ENCODE measurements around the gene GRK7.
A peak's percentile ranks its signal among the peaks of the same experiment; 100 is the strongest.
"Not testable (repeated sequence)": the region's sequence is repeated elsewhere in the genome, so short reads cannot be mapped to it uniquely, and the experiment has no call there.

GRK7 gene

DNA sequence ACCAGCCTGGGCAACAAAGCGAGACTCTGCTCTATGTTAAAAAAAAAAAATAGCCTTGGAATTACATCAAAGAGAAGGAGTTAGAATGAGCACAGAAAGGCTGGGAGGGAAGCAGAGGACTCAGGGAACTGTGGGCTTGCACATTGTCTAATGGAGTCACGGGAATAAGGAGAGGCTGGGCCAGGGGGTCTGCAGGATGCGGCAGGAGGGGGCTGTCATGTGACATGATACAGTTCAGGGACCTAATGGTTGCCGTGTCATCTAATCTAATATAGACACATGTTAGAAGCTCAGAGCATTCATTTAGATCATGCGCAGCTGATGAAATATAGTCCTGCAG, 32.5 kb downstream of the GRK7 start:
- WGBS, result 92% methylated on average over 5 of the region's 5 CpGs
- Histone ChIP-seq H3K4me1 (ENCODE audit: insufficient read depth, low read length) (peaks cover 21% of the 10 kb centered on the region), H3K4me3 (ENCODE audit: low read length) (no peak overlapping the region), H3K27me3 (ENCODE audit: insufficient read depth, low read length) (peaks cover 25% of the 10 kb centered on the region), H3K9me3 (ENCODE audit: insufficient read depth, low read depth, low read length) (no peaks in the 10 kb centered on the region), H3K27ac (ENCODE audit: low read depth, low read length) (no peak overlapping the region), H3K36me3 (ENCODE audit: insufficient read depth, low read length) (no peaks in the 10 kb centered on the region), H3K9ac (ENCODE audit: low read depth, low read length) (no peak overlapping the region)

GRCh38 chr3:141796081-141796888, 33.1 kb downstream of the GRK7 start:
- Histone ChIP-seq H3K27me3 (ENCODE audit: insufficient read depth, low read length) (peaks cover 25% of the 10 kb centered on the region), H3K4me3 (ENCODE audit: low read length) (no peak overlapping the region), H3K9me3 (ENCODE audit: insufficient read depth, low read depth, low read length) (no peaks in the 10 kb centered on the region), H3K27ac (ENCODE audit: low read depth, low read length) (no peak overlapping the region), H3K36me3 (ENCODE audit: insufficient read depth, low read length) (no peaks in the 10 kb centered on the region), H3K9ac (ENCODE audit: low read depth, low read length) (no peak overlapping the region), H3K4me1 (ENCODE audit: insufficient read depth, low read length) (peaks cover 21% of the 10 kb centered on the region)
- 91% methylated on average over 11 of the region's 11 CpGs for WGBS

GRCh38 chr3:141796889-141797781, 33.9 kb downstream of the GRK7 start:
- Histone ChIP-seq H3K9ac (ENCODE audit: low read depth, low read length) (peak overlapping the region; percentile 67), H3K4me3 (ENCODE audit: low read length) (peak overlapping the region; percentile 58), H3K27me3 (ENCODE audit: insufficient read depth, low read length) (peaks cover 25% of the 10 kb centered on the region), H3K36me3 (ENCODE audit: insufficient read depth, low read length) (no peaks in the 10 kb centered on the region), H3K9me3 (ENCODE audit: insufficient read depth, low read depth, low read length) (no peaks in the 10 kb centered on the region), H3K27ac (ENCODE audit: low read depth, low read length) (peak overlapping the region; percentile 78), H3K4me1 (ENCODE audit: insufficient read depth, low read length) (peaks cover 21% of the 10 kb centered on the region)
- WGBS, result 15% methylated on average over 49 of the region's 49 CpGs

DNA sequence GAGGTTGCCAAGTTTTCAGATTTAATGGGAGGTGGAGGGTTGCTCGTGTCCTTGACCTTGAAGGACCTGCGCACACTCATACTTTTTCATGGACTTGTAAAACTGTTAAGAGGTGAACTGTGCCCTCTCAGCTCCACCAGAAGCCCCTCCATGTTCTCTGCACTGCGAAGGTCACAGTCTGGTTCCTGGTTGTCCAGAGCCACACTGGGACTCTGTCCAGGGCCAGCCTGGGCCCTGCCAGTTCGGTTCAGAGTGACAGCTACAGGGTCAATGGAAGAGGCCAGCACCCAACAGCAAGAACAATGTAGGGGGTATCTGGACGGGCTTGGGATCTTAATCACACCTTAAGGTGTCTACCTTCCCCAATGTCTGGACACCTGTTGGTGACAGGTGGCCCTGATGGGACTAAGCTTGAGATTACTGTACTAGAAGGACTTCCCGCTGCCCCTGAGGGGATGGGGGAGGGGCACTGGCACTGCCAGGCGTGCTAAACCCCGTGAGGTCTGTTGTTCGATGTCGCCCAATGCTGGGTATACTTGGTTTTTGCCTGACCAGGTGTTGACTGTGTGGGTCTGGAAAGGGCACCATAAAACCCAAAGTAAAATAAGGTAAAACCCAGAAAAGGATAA, 34.7 kb downstream of the GRK7 start:
- peak overlapping the region; percentile 58 for H3K4me3 ChIP-seq (ENCODE audit: low read length)
- peak overlapping the region; percentile 78; the same call in 1 of the 2 replicates for H3K27ac ChIP-seq (ENCODE audit: low read depth, low read length)
- no peaks in the 10 kb centered on the region for H3K36me3 ChIP-seq (ENCODE audit: insufficient read depth, low read length)
- H3K27me3 ChIP-seq (ENCODE audit: insufficient read depth, low read length), result peaks cover 25% of the 10 kb centered on the region
- H3K9ac ChIP-seq (ENCODE audit: low read depth, low read length), result peak overlapping the region; percentile 67
- H3K9me3 ChIP-seq (ENCODE audit: insufficient read depth, low read depth, low read length), result no peaks in the 10 kb centered on the region
- 74% methylated on average over 10 of the region's 10 CpGs for WGBS
- peaks cover 21% of the 10 kb centered on the region for H3K4me1 ChIP-seq (ENCODE audit: insufficient read depth, low read length)

GRCh38 chr3:141798448-141798845, 35.2 kb downstream of the GRK7 start:
- no peak overlapping the region for H3K27ac ChIP-seq (ENCODE audit: low read depth, low read length)
- H3K4me1 ChIP-seq (ENCODE audit: insufficient read depth, low read length), result peaks cover 21% of the 10 kb centered on the region
- 90% methylated on average over 11 of the region's 11 CpGs for WGBS
- H3K27me3 ChIP-seq (ENCODE audit: insufficient read depth, low read length), result peaks cover 25% of the 10 kb centered on the region
- no peak overlapping the region for H3K4me3 ChIP-seq (ENCODE audit: low read length)
- H3K9ac ChIP-seq (ENCODE audit: low read depth, low read length), result no peak overlapping the region
- no peaks in the 10 kb centered on the region for H3K9me3 ChIP-seq (ENCODE audit: insufficient read depth, low read depth, low read length)
- no peaks in the 10 kb centered on the region for H3K36me3 ChIP-seq (ENCODE audit: insufficient read depth, low read length)

GRCh38 chr3:141802316-141803077, 39.3 kb downstream of the GRK7 start:
- no peak overlapping the region for H3K4me3 ChIP-seq (ENCODE audit: low read length)
- 92% methylated on average over 6 of the region's 6 CpGs for WGBS
- peaks cover 11% of the 10 kb centered on the region for H3K27me3 ChIP-seq (ENCODE audit: insufficient read depth, low read length)
- H3K36me3 ChIP-seq (ENCODE audit: insufficient read depth, low read length), result no peaks in the 10 kb centered on the region
- peaks cover 12% of the 10 kb centered on the region for H3K4me1 ChIP-seq (ENCODE audit: insufficient read depth, low read length)
- H3K9ac ChIP-seq (ENCODE audit: low read depth, low read length), result no peak overlapping the region
- no peaks in the 10 kb centered on the region for H3K9me3 ChIP-seq (ENCODE audit: insufficient read depth, low read depth, low read length)
- no peak overlapping the region for H3K27ac ChIP-seq (ENCODE audit: low read depth, low read length)

DNA sequence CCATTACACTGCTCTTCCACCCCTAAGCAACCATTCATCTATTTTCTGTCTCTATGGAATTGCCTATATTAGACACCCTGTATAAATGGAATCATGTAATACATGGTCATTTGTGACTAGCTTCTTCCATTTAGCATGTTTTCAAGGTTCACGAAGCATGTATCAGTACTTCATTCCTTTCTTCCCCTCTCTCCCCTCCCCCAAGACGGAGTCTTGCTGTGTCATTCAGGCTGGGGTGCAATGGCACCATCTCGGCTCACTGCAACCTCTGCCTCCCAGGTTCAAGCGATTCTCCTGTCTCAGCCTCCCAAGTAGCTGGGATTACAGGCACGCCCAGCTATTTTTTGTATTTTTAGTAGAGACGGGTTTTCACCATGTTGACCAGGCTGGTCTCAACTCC, 40.3 kb downstream of the GRK7 start:
- H3K36me3 ChIP-seq (ENCODE audit: insufficient read depth, low read length); H3K27ac ChIP-seq (ENCODE audit: low read depth, low read length); H3K9me3 ChIP-seq (ENCODE audit: insufficient read depth, low read depth, low read length); H3K9ac ChIP-seq (ENCODE audit: low read depth, low read length); H3K4me3 ChIP-seq (ENCODE audit: low read length); H3K4me1 ChIP-seq (ENCODE audit: insufficient read depth, low read length); H3K27me3 ChIP-seq (ENCODE audit: insufficient read depth, low read length): not testable (repeated sequence)
- WGBS, result 88% methylated on average over 6 of the region's 6 CpGs

DNA sequence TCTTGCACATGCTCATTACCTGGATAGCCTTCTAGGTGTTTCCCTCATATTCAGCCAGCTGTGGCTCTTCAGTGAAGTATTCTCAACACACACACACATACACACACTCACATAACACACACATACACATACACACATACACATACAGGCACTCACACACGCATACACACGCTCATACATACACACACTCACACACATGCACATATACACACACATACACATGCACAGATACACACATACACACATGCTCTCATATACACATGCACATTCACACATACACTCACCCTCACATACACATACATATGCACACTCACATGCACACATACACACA, 41.2 kb downstream of the GRK7 start:
- H3K4me1 ChIP-seq (ENCODE audit: insufficient read depth, low read length), result no peaks in the 10 kb centered on the region
- 94% methylated on average over 2 of the region's 2 CpGs for WGBS
- H3K36me3 ChIP-seq (ENCODE audit: insufficient read depth, low read length), result no peaks in the 10 kb centered on the region
- no peaks in the 10 kb centered on the region for H3K27me3 ChIP-seq (ENCODE audit: insufficient read depth, low read length)
- H3K9ac ChIP-seq (ENCODE audit: low read depth, low read length), result no peak overlapping the region
- H3K9me3 ChIP-seq (ENCODE audit: insufficient read depth, low read depth, low read length), result no peaks in the 10 kb centered on the region
- no peak overlapping the region for H3K4me3 ChIP-seq (ENCODE audit: low read length)
- H3K27ac ChIP-seq (ENCODE audit: low read depth, low read length), result no peak overlapping the region

- H3K27ac ChIP-seq (ENCODE audit: low read depth, low read length), result no peak overlapping the region
- no peaks in the 10 kb centered on the region for H3K27me3 ChIP-seq (ENCODE audit: insufficient read depth, low read length)
- H3K9ac ChIP-seq (ENCODE audit: low read depth, low read length), result no peak overlapping the region
- 92% methylated on average over 18 of the region's 18 CpGs for WGBS
- no peaks in the 10 kb centered on the region for H3K9me3 ChIP-seq (ENCODE audit: insufficient read depth, low read depth, low read length)
- H3K4me3 ChIP-seq (ENCODE audit: low read length), result no peak overlapping the region
- H3K4me1 ChIP-seq (ENCODE audit: insufficient read depth, low read length), result no peaks in the 10 kb centered on the region
- H3K36me3 ChIP-seq (ENCODE audit: insufficient read depth, low read length), result no peaks in the 10 kb centered on the region
These were observed 41.8 kb downstream of the GRK7 start for GRCh38 chr3:141804778-141805639.

- no peak overlapping the region for H3K9ac ChIP-seq (ENCODE audit: low read depth, low read length)
- H3K4me1 ChIP-seq (ENCODE audit: insufficient read depth, low read length), result no peaks in the 10 kb centered on the region
- H3K27ac ChIP-seq (ENCODE audit: low read depth, low read length), result no peak overlapping the region
- H3K9me3 ChIP-seq (ENCODE audit: insufficient read depth, low read depth, low read length), result no peaks in the 10 kb centered on the region
- no peaks in the 10 kb centered on the region for H3K27me3 ChIP-seq (ENCODE audit: insufficient read depth, low read length)
- WGBS, result 81% methylated on average over 7 of the region's 7 CpGs
- no peaks in the 10 kb centered on the region for H3K36me3 ChIP-seq (ENCODE audit: insufficient read depth, low read length)
- H3K4me3 ChIP-seq (ENCODE audit: low read length), result no peak overlapping the region
These were observed 44.2 kb downstream of the GRK7 start for GRCh38 chr3:141807277-141808033.
